Activated naive CD8-positive, alpha-beta T cell (primary cell): ENCODE measurements around the gene SLC17A1.

Experiments
- H3K27ac Mint-ChIP-seq: one replicate; pipeline ENCODE4 v1.8.0; 2021; ENCODE audit warnings: mixed read lengths
- H3K27me3 Mint-ChIP-seq: one replicate; pipeline ENCODE4 v1.8.0; 2021; ENCODE audit warnings: mixed read lengths
- H3K36me3 Mint-ChIP-seq: one replicate; pipeline ENCODE4 v1.8.0; 2021; ENCODE audit warnings: mixed read lengths
- H3K4me1 Mint-ChIP-seq: one replicate; pipeline ENCODE4 v1.8.0; 2021; ENCODE audit warnings: low read depth, mixed read lengths
- H3K4me3 Mint-ChIP-seq: one replicate; pipeline ENCODE4 v1.8.0; 2021; ENCODE audit warnings: mild to moderate bottlenecking, mixed read lengths
- H3K9me3 Mint-ChIP-seq: one replicate; pipeline ENCODE4 v1.8.0; 2021; ENCODE audit warnings: low read depth, mixed read lengths

SLC17A1 gene

DNA sequence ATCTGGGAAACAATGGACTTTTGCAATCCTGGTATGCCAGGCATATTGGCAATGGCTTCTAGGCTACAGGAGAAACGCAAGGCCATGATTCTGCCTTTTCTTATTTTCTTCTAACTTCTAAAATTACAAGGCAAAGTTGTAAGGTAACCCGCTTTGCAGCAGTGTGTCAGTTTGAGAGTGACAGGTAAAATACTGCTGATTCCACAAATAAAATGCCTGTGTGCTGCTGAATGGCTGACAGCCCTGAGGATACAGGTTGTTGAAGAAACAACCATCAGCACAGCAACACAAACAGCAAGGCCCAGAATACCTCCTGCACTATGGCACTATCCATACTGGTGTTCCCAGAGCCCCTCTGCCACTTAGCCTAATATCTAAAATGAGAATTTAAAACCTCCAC is 37.1 kb downstream of the SLC17A1 start:
- Mint-ChIP-seq H3K4me1 (no peaks in the 10 kb centered on the region), H3K4me3 (no peak overlapping the region), H3K27ac (no peak overlapping the region), H3K9me3 (no peaks in the 10 kb centered on the region), H3K36me3 (no peaks in the 10 kb centered on the region), H3K27me3 (peaks cover 3% of the 10 kb centered on the region)

DNA sequence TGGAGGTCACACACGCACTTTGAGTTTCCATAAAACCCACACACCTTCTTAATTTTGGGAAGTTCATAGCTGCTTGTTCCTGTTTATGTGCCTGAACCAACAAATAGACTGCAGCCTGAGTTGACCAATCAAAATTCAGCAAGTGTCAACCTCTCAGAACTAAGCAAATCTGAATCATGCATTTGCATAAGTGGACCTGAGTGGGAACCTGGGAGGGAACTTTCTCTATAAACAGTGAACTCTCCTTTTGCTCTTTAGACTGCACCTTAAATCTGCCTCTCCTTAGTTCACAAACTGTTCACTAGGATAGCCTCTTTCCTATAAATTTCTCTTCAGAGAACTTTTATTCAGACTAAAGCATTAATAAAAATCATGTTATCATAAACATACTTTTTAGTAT is 37.9 kb downstream of the SLC17A1 start:
- no peaks in the 10 kb centered on the region for H3K36me3 Mint-ChIP-seq
- H3K4me1 Mint-ChIP-seq, result no peaks in the 10 kb centered on the region
- H3K9me3 Mint-ChIP-seq, result no peaks in the 10 kb centered on the region
- H3K27ac Mint-ChIP-seq, result no peak overlapping the region
- peaks cover 3% of the 10 kb centered on the region for H3K27me3 Mint-ChIP-seq
- H3K4me3 Mint-ChIP-seq, result no peak overlapping the region

DNA sequence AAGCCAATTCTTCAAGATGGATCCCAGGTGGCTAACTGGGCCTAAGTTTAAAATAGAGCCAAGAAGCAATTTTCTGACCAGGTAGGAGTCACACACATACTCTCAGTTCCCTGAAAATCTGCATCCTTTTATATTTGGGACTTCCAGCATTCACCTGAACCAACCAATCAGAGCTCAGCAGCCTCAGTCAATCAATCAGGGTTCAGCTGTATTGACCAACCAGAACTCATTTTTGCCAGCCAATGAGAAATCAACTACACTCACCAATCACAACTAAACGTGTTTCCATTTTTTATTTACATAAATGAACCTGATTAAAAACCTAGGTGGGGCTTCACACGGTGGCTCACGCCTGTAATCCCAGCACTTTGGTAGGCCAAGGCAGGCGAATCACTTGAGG is 39.8 kb downstream of the SLC17A1 start:
- Mint-ChIP-seq H3K27ac (no peak overlapping the region), H3K36me3 (no peaks in the 10 kb centered on the region), H3K4me3 (no peak overlapping the region), H3K27me3 (no peaks in the 10 kb centered on the region), H3K9me3 (no peaks in the 10 kb centered on the region), H3K4me1 (no peaks in the 10 kb centered on the region)

DNA sequence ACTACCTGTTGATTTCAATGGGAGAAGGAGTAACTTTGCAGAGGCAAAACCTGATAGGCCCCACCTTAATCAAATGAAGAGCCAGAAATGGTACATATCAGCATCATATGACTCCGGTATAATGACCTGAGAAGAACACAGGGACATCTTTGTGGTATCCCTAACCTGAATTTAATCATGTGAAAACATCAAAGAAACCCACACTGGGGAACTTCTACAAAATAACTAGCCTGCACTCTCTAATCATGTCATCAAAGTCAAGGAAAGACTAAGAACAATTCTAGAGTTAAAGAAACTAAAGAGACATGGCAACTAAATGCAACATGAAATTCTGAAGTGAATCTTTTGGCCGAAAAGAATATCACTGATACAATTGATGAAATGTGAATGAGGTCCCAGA is 42.4 kb downstream of the SLC17A1 start:
- Mint-ChIP-seq H3K4me3 (no peak overlapping the region), H3K36me3 (no peaks in the 10 kb centered on the region), H3K4me1 (no peaks in the 10 kb centered on the region), H3K27ac (no peak overlapping the region), H3K27me3 (no peaks in the 10 kb centered on the region), H3K9me3 (no peaks in the 10 kb centered on the region)

DNA sequence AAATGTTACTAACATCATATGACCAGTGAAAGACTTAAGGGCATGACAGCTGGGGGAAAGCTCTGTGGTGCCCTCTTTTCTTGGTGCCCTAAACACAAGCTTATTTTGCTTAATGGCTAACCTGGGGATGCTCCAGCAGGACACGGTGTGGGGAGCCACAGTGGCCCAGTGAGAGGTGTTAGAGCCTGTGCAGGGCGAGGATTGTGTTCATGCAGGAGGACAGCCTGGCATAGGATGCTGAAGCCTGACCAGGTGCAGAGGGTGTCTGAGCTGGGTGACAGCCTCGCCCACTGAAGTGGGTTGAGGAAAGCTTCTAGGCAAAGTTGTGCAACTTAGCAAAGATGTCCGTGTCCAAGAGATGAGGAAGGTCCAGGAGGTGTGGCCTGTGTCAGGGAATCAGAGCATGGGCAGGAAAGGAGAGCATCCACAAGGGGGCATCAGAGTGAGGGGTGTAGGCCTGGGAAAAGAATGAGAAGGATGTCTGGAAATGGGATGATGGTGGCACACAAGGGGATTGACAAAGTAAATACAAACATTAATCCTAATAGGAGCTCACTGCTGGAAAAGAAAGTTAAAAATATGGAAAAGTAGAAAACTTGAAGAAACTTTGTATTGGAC is 43.4 kb downstream of the SLC17A1 start:
- Mint-ChIP-seq H3K4me3 (no peak overlapping the region), H3K36me3 (no peaks in the 10 kb centered on the region), H3K27me3 (no peaks in the 10 kb centered on the region), H3K4me1 (no peaks in the 10 kb centered on the region), H3K9me3 (no peaks in the 10 kb centered on the region), H3K27ac (no peak overlapping the region)

DNA sequence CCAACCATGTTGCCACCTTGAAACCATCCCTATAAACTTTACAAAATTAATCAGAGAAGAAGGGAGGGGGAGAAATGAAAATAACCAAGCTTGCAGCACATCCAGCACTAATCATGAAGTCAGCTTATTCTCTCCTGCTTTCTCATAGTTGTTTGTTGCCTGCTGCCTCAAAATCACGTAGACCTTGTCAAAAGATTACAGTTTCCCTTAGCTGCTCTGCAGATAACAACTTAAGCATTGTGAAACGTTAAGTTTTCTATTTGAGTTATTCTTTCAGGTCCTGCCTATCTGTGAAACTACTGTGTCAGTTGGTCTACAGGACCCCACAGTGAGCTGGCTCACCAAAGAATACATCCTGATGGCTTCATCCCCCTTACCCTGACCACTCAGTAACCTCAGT is 44.4 kb downstream of the SLC17A1 start:
- Mint-ChIP-seq H3K27ac (no peak overlapping the region), H3K4me3 (no peak overlapping the region), H3K4me1 (no peaks in the 10 kb centered on the region), H3K36me3 (no peaks in the 10 kb centered on the region), H3K27me3 (no peaks in the 10 kb centered on the region), H3K9me3 (no peaks in the 10 kb centered on the region)

DNA sequence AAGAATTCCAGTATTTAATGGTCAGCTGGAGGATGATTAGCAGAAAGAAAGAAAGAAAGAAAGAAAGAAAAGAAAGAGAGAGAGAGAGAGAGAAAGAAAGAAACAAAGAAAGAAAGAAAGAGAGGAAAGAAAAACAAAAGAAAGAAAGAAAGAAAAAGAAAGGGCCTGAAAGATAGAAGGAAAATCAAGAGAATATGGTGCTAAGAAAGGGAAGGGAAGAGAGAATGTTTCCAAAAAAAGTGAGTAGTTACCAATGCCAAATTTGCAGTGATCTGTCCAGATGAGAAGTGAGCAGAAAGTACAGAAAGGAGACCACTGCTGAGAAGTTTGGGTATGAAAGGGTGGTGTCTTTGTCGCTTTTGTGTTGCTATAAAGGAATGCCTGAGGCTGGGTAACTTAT is 50.7 kb downstream of the SLC17A1 start:
- H3K4me1 Mint-ChIP-seq, result no peaks in the 10 kb centered on the region
- H3K36me3 Mint-ChIP-seq, result no peaks in the 10 kb centered on the region
- no peaks in the 10 kb centered on the region for H3K9me3 Mint-ChIP-seq
- peaks cover 3% of the 10 kb centered on the region for H3K27me3 Mint-ChIP-seq
- H3K4me3 Mint-ChIP-seq, result no peak overlapping the region
- no peak overlapping the region for H3K27ac Mint-ChIP-seq

DNA sequence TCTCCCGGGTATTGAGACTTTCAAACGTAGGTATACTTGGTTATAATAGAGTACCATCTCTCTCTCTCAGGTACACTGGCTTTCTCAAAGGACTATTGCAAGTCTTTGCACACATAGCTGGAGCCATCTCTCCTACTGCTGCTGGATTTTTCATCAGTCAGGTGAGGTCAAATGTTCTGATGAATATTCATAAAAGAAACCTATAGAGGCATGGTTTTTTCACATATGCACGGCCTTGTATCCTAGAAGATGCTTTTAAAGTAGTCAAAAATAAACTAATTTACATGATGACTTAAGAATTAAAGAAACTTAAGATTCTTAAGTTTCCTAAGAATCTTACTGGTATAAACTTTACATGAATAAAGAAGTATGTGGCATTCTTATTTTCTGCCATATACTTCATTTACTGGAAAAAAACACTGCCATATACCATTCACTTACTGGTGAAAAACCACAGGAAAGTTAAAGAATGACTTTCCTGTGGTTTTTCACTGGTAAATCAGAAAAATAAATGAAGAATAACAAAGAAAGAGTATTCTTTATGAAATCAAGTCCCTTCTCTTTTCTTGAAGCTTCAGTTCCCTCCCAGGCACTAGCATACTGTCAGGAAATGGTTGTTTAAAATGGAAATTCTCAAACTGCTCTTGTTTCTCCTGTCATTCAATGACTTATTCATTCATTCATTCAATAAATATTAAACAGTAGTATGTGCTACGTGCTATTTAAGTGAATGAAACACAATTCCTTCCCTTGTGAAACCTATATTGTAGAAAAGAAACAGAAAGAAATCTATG is 53.8 kb downstream of the SLC17A1 start:
- no peak overlapping the region for H3K4me3 Mint-ChIP-seq
- no peaks in the 10 kb centered on the region for H3K36me3 Mint-ChIP-seq
- no peaks in the 10 kb centered on the region for H3K9me3 Mint-ChIP-seq
- no peak overlapping the region for H3K27ac Mint-ChIP-seq
- no peaks in the 10 kb centered on the region for H3K4me1 Mint-ChIP-seq
- H3K27me3 Mint-ChIP-seq, result peaks cover 3% of the 10 kb centered on the region

DNA sequence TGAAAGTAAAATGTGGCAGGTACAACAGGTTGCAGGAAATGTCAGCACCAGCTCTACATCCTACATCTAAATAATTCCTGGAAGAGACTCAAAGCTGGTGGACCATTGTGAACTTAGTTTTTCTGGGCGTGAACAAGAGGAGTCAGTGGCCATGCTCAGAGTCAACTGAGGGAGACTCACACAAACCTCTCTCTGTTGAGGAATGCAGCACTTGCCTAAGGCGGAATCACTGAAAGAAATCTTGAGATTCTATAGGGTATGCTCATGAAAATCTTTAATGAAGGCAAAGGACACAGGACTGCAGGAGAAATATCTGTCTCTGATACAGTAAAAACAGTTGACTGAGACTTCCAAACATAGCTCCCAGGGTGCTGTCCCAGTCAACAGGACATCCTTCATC is 54.8 kb downstream of the SLC17A1 start:
- peaks cover 3% of the 10 kb centered on the region for H3K27me3 Mint-ChIP-seq
- no peak overlapping the region for H3K4me3 Mint-ChIP-seq
- no peaks in the 10 kb centered on the region for H3K9me3 Mint-ChIP-seq
- H3K4me1 Mint-ChIP-seq, result no peaks in the 10 kb centered on the region
- H3K27ac Mint-ChIP-seq, result no peak overlapping the region
- no peaks in the 10 kb centered on the region for H3K36me3 Mint-ChIP-seq

DNA sequence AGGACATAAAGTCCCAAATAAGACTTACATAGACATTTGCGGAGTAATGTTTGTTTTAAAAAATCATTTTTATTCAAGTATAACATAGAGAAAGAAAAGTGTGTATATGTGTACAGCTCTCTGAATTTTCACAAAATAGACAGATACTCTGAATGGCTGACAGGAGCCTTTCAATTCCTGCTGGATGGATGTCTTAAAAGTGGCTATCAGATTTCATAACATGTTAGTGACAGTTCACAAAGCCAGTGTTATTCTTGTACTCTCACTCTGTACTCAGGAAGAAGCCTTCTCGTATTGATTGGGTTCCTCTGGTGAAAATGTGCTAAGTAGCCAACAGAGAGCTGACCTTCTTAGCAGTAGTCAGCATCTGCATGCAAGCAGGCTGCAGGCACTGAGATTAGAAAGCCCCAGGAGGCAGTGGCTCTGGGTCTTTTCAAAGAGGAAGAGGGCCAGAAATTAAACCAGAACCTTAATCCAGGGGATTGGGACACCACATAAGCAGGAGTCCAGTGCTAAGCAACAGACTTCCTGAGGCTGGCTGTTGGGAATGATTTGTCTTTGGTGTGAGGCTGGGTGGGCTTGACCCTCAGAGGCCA is 57.6 kb downstream of the SLC17A1 start:
- no peaks in the 10 kb centered on the region for H3K4me1 Mint-ChIP-seq
- peaks cover 3% of the 10 kb centered on the region for H3K27me3 Mint-ChIP-seq
- no peak overlapping the region for H3K27ac Mint-ChIP-seq
- no peaks in the 10 kb centered on the region for H3K9me3 Mint-ChIP-seq
- H3K36me3 Mint-ChIP-seq, result no peaks in the 10 kb centered on the region
- H3K4me3 Mint-ChIP-seq, result no peak overlapping the region

DNA sequence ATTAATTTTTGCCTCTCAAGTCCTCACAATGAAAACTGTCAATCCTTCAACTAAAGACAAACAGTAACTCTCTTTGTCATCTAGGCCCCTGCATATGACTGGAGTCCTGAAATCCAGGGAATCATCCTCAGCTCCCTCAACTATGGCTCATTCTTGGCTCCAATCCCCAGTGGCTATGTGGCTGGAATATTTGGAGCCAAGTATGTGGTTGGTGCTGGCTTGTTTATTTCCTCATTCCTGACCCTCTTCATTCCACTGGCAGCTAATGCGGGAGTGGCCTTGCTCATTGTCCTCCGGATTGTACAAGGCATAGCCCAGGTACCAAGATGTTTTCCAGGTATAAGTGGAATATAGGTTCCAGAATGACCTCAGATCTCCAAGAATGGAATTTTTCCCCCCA is 61.9 kb downstream of the SLC17A1 start:
- Mint-ChIP-seq H3K4me3 (no peak overlapping the region), H3K36me3 (no peaks in the 10 kb centered on the region), H3K27me3 (peaks cover 3% of the 10 kb centered on the region), H3K4me1 (no peaks in the 10 kb centered on the region), H3K9me3 (no peaks in the 10 kb centered on the region), H3K27ac (no peak overlapping the region)

DNA sequence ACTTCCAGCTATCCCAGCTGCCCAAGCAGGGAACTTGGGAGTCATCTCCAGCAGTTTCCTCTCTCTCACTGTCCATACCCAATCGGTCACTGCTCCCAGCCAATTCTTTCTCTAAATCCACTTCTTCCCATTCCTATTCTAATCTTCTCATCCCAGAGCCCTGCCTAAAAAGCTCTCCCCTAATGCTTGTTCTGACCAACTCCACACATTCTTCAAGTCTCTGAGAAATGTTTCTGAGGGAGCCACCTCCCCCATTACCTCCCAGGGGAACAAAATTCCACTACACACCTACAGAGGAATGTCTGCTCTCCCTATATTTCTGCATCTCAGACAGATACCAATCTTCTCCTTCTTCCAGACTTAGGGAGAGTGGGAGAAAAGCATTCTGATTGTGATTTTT is 63.3 kb downstream of the SLC17A1 start:
- H3K27ac Mint-ChIP-seq, result no peak overlapping the region
- no peaks in the 10 kb centered on the region for H3K4me1 Mint-ChIP-seq
- H3K4me3 Mint-ChIP-seq, result no peak overlapping the region
- no peaks in the 10 kb centered on the region for H3K9me3 Mint-ChIP-seq
- no peaks in the 10 kb centered on the region for H3K36me3 Mint-ChIP-seq
- peaks cover 3% of the 10 kb centered on the region for H3K27me3 Mint-ChIP-seq

DNA sequence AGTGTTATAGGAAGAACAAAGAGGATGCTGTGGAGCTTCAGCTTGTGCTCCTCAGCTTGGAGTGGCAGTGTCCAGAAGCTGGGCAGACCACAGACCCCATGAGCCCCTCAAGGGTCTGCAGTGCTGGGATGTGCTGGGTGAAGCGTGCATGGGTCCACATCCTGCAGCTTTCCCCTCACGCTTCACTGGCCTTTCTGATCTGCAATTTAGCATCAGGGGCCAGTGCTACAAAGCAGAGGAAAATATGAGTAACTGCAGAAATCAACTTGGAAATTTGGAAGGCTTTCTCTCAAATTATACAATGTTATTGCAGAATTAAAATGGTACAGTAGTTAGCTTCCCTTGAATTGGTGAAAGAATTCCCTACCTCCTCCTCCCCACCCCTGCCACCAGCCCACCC is 67.2 kb downstream of the SLC17A1 start:
- H3K4me1 Mint-ChIP-seq, result no peaks in the 10 kb centered on the region
- peaks cover 3% of the 10 kb centered on the region for H3K27me3 Mint-ChIP-seq
- no peak overlapping the region for H3K4me3 Mint-ChIP-seq
- H3K36me3 Mint-ChIP-seq, result no peaks in the 10 kb centered on the region
- no peak overlapping the region for H3K27ac Mint-ChIP-seq
- H3K9me3 Mint-ChIP-seq, result no peaks in the 10 kb centered on the region

DNA sequence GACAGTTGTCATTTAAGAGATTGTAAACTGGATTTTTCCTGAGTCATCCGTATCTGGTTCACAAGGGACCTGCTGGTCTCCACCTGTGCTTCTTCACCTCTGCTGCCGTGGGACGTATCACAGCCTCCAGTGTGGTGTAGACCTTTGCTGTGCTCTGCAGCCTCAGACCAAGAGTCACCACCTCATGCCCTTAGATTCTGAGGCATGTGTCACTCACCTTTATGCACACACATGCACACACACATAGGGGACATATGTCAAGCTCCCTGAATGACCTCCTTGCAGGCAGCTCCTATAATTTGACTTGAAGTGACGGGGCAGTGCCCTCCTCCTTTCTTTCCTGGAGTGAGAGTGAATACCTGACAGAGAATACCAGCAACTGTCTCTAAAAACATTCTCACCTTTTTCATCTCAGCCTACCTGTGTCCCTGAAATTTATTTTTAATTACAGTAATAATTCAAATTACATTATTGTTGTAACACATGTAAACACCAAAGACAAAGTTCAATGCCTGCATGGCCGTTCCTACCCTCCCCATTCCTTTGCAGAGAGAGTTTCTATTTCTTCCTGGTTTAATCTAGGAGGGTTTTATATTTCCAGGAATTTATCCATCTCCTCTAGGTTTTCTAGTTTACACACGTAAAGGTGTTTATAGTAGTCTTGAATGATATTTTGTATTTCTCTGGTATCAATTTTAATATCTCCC is 73.8 kb downstream of the SLC17A1 start:
- H3K27ac Mint-ChIP-seq, result no peak overlapping the region
- H3K4me3 Mint-ChIP-seq, result no peak overlapping the region
- H3K36me3 Mint-ChIP-seq, result no peaks in the 10 kb centered on the region
- no peaks in the 10 kb centered on the region for H3K9me3 Mint-ChIP-seq
- peaks cover 4% of the 10 kb centered on the region for H3K27me3 Mint-ChIP-seq
- H3K4me1 Mint-ChIP-seq, result no peaks in the 10 kb centered on the region
